Measurements from ENCODE around the gene ANKRD34A. TPM values are rescaled to one million over a fixed set of nuclear protein-coding genes. Genes with fewer than 3 reads are reported as not detected.

ANKRD34A gene
- total RNA-seq, 1 donor = 1.3 TPM

DNA sequence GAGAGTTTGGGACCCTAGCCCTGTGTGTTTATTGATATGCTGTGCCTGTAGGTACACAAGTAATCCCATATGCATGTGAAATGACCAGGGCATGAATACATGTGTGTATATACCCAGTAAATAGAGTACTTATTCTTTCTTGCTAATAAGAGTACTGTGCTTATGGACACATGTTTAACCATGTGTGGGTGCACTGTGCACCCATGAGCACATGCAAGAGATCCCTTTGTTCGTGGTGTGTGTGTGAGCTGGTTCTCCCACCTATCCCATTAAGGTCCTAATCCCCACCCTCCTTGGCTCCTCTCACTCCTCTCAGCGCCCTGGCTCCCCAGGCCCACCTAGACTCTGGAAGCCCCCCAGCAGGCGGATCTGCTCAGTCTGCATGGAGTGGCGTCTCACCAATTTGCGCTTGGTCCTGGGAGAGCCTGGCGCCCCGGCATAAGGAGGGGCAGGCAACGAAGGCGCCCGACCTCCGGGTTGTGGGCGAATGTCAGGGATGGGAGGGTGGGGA is 4.4 kb downstream of the ANKRD34A start:
- no peak for DNase-seq (ENCODE audit: low read depth)
- TF ChIP-seq, protein P1, sequence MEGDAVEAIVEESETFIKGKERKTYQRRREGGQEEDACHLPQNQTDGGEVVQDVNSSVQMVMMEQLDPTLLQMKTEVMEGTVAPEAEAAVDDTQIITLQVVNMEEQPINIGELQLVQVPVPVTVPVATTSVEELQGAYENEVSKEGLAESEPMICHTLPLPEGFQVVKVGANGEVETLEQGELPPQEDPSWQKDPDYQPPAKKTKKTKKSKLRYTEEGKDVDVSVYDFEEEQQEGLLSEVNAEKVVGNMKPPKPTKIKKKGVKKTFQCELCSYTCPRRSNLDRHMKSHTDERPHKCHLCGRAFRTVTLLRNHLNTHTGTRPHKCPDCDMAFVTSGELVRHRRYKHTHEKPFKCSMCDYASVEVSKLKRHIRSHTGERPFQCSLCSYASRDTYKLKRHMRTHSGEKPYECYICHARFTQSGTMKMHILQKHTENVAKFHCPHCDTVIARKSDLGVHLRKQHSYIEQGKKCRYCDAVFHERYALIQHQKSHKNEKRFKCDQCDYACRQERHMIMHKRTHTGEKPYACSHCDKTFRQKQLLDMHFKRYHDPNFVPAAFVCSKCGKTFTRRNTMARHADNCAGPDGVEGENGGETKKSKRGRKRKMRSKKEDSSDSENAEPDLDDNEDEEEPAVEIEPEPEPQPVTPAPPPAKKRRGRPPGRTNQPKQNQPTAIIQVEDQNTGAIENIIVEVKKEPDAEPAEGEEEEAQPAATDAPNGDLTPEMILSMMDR (IDR thresholded peaks at IDR 0.05; ENCODE audit: insufficient read depth, low read depth, low read length) = no peak
- peak overlapping the region; percentile 83 for H3K4me3 ChIP-seq (ENCODE audit: low read depth, low read length)

DNA sequence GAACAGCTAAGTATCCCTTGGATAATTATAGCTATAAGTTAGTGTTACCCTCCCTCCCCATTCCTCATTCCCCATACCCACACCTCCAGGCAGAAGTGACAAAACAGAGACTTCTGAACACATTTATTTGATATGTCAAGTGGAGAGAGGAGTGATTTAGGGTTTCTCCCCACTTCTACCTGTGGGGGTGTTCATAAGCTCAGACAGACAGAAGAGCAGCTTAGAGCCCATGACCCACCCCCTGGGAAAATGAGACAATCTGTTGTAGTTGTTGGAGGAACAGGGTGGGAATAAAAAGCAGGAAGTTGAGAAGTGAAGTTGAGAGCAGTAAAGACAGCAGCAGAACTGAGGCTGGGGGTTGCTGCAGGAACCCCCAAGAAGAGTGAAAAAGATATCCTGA is 5.0 kb downstream of the ANKRD34A start:
- no peak for DNase-seq (ENCODE audit: low read depth)
- H3K4me3 ChIP-seq (ENCODE audit: low read depth, low read length) = no peak overlapping the region
- TF ChIP-seq, protein P1 (IDR thresholded peaks at IDR 0.05; ENCODE audit: insufficient read depth, low read depth, low read length) = no peak

DNA sequence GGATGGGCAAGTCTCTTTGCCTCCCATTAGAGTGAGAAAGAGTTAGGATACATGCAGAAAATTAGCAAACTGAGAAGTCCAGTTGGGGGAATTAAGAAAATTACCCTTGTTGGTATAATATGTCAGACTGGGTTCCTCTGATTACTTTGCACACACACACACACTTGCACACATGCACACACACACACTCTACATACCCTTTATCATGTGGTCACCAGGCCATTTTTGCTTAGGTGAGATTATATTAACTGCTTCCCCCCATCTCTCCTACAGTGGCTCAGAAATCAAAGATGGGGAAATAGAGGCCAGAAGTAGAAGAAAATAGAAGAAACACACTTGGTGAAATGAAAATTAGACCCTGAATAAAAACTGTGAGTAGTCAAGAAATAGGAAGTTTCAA is 5.6 kb downstream of the ANKRD34A start:
- TF ChIP-seq, protein P1 (IDR thresholded peaks at IDR 0.05; ENCODE audit: insufficient read depth, low read depth, low read length) = no peak
- no peak for DNase-seq (ENCODE audit: low read depth)
- no peak overlapping the region for H3K4me3 ChIP-seq (ENCODE audit: low read depth, low read length)

DNA sequence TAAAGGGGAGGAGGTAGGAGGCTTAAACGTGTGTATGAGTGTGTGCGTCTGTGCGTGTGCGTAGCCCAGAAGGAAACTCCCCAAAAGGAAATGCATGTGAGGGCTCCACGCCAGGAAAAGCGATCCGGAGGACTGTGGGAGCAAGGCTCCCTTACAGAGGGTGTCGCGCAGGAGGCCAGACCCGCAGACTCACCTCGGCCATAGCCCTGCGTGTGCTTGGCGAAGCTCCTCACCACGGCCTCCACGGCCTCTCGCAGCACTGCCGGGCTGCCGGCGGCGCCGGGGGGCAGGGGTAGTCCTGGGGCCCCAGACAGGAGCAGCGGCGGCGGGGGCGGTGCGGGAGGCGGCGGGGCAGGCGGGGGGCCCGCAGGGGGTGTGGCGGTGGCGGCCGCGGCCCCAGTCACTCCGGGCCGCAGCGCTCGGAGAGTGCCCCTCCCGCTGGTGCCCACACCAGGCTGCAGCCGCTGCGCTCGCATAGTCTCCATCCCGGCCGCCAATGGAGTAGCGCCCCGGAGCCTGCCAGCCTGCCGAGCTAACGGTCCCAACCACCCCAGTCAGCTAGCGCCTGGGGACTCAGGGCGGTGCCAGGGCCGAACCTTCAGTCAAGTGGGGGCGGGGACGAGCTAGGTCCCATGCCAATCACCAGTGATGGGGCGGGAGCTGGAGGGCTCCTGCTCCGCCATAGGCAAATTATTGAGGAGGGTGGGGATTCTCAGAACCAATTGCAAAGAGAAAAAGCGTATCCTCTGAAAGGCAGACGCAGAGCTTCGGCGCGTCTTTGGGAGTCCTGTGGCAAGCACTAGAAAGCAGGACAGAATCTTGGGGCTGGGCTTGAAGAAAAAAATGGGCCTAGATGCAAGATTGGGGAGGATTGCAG is 6.7 kb downstream of the ANKRD34A start, which contains the start of gene LIX1L:
TSS of gene LIX1L (minus strand) at position 575 of the 877 bp plus-strand sequence. CDS start at position 485, 90 bp downstream.
- H3K4me3 ChIP-seq (ENCODE audit: low read depth, low read length) = peak within 1 kb of the TSS; percentile 81
- peak; percentile 97 for DNase-seq (ENCODE audit: low read depth)
- TF ChIP-seq, protein P1 (IDR thresholded peaks at IDR 0.05; ENCODE audit: insufficient read depth, low read depth, low read length) = no peak

DNA sequence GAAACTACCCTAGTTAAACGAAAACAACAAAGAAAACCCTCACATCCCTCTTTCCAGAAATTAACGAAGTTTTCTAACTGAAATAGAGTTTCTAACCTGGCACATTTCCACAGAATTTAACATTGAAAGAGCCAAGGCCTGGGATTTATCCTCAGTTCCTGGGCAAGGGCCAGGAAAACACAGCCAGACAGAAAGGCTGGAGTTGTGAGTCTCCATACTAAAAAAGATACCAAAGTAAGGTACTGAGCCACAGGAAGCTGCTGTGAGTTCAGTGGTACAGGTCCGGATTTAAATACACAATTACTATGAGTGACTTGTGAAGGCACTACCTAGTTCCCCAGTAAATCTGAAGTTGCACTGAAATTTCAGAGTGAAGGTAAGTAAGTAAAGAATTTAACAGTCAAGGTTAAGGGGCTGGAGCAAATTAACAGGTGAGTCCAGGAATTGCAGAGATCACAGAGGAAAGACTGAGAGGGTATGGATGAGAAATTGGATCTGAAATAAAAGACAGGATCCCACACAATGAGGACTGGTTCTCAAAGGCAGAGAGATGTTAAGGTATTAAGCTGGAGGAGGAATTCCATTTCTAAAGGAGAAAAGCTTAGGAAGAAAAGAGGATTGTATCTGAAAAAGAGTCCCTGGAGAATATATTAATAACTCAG is 7.5 kb downstream of the ANKRD34A start:
- DNase-seq (ENCODE audit: low read depth) = peak; percentile 55
- H3K4me3 ChIP-seq (ENCODE audit: low read depth, low read length) = peak overlapping the region; percentile 81
- TF ChIP-seq, protein P1 (IDR thresholded peaks at IDR 0.05; ENCODE audit: insufficient read depth, low read depth, low read length) = no peak

DNA sequence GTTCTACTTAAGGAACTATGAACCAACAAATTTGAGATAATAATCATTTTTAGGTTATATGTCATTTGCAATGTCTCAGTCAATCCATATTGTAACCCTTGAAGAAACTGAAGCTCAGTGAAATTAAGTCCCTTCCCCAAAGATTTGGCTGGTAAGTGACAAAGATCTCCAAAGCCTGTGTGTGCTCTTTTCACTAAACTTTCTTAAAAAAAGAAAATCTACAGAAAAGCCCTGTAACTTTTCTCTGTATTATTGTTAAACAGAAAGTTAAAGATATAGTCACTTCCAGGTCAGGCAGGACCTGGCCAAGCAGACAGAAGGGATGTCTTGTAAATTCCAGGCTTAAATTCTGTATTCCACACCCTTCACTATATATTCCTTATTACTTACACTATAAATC is 8.0 kb downstream of the ANKRD34A start:
- TF ChIP-seq, protein P1 (IDR thresholded peaks at IDR 0.05; ENCODE audit: insufficient read depth, low read depth, low read length) = no peak
- H3K4me3 ChIP-seq (ENCODE audit: low read depth, low read length) = peak overlapping the region; percentile 81
- no peak for DNase-seq (ENCODE audit: low read depth)

Measured in fibroblast of villous mesenchyme (primary cell).